GM19372 (cell line): ENCODE results near the gene RPL37.
"Not testable (repeated sequence)": the region's sequence is repeated elsewhere in the genome, so short reads cannot be mapped to it uniquely, and the experiment has no call there.

ENCODE experiments used
- ATAC-seq: cut with Tn5 transposase; IDR thresholded peaks from one replicate; pipeline ENCODE4 v1.9.1; 2021; ENCODE audit warnings: mild to moderate bottlenecking, low read depth, moderate library complexity; ENCODE audit not compliant: unreplicated experiment

RPL37 gene

DNA sequence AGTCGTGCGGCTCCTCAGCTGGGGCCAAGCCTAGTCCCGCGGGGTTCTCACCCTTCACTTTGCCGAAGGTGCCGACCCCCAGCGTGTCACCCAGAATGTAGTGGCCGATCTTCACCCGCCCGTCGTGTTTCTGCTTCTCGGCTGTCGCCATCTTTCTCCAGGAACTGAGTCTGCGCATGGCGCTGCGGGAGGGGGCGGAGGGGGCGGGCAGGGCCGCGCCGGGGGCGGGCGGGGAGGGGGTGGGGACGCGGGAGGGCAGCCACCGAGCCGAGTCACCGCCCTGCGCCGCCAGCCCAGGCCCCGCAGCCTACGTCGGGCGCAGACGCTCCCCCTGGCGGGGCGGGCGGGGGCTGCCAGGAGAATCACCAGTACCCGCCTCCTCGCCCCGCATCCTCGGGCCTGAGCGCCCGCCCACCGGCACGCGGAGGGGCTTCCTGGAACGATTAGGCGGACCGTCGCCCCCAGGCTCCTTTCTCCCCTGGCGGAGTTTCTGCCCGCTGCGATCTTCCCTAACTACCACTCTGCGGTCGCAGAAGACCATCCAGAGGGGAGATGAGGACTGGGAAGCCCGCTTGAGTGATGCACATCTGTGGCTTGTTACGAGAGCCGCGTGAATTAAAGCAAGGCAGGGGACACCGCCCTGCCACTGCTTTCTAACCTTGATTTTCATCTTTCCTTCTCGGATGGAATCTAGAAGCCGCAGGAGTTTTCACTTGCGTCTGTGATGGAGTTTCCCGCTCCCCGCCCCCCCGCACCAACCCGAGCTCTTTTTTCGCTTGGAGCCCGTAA lies 36.8 kb downstream of the RPL37 start, which contains the start of gene PRKAA1:
TSS of gene PRKAA1 (minus strand) at position 363 of the 789 bp plus-strand sequence. CDS start at position 178, 185 bp downstream.
- peak; percentile 94 for ATAC-seq

DNA sequence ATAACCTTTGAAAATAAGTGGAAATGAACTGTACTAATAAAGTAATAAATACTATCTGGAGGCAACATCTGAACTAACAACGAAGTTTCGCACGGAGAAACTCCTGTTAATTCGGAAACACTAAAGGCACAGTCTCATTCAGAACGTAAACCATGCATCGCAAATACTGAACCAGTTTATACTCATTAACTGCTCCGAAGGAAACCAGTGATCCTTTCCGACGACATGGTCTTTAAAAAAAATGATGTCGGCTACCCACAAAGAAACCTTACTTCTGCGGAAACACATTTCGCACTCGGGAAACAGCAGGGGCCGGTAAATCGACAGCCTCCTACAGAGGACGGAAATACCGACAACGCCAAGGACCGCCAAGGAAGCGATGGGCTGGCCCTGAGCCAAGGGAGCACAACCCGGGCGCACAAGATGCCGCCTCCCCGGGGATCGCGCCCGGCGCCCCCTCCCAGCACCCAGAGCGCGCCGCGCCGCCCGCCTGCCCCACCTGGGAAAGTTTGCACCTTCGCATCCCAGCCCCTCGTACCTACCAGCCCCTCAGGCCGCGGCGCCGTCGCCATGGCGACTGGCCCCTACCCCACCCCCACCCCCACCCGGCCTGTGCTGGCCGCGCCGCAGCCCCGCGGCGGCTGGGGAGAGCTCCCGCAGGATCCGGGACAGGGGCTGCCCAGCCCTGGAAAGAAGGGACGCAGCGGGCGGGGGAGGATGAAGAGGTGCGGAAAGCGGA lies 37.6 kb downstream of the RPL37 start:
- peak; percentile 33 for ATAC-seq

DNA sequence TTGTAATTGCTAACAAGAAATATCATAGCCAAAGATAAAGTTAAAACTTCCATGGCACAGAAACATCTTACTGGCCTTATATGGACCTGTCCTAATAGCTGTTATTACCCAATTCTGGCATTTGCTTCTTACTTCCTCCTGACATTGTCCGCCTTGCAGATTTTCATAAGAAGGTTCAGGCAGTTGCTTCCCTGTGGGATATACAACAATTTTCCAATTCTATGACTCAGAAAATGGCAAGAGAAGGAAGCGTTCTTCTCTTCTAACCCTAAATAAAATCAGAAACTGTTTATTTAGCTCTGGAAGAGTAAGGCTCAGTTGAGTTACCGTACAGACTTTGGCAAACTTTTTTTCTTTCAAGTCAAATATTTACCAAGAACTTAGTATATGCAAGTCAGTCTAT lies 38.5 kb downstream of the RPL37 start:
- ATAC-seq, result no peak

DNA sequence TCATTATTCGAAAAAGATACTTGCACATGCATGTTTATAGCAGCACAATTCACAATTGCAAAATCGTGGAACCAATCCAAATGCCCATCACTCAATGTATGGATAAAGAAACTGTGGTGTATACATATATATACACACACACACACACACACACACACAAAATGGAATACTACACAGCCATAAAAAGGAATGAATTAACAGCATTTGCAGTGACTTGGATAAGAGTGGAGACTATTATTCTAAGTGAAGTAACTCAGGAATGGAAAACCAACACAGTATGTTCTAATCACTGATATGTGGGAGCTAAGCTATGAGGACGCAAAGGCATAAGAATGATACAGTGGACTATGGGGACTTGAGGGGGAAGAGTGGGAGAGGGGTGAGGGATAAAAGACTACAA lies 40.1 kb downstream of the RPL37 start:
- not testable (repeated sequence) for ATAC-seq

DNA sequence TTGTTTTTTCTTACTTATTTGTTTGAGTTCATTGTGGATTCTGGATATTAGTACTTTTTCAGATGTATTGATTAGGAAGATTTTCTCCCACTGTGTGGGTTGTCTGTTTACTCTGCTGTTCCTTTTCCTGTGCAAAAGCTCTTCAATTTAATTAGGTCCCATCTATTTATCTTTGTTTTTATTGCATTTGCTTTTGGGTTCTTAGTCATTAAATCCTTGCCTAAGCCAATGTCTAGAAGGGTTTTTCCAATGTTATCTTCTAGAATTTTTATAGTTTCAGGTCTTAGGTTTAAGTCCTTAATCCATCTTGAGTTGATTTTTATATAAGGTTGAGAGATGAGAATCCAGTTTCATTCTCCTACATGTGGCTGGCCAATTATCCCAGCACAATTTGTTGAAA lies 40.7 kb downstream of the RPL37 start:
- ATAC-seq, result not testable (repeated sequence)

DNA sequence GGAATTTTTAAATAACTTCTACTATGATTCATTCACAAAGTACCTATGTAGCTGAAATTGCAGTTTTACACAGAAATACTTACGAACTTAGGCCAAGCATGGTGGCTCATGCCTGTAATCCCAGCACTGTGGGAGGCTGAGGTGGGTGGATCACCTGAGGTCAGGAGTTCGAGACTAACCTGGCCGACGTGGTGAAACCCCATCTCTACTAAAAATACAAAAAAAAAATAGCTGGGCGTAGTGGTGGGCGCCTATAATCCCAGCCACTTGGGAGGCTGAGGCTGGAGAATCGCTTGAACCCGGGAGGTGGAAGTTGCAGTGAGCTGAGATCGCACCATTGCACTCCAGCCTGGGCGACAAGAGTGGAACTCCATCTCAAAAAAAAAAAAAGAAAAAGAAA lies 42.3 kb downstream of the RPL37 start:
- not testable (repeated sequence) for ATAC-seq

DNA sequence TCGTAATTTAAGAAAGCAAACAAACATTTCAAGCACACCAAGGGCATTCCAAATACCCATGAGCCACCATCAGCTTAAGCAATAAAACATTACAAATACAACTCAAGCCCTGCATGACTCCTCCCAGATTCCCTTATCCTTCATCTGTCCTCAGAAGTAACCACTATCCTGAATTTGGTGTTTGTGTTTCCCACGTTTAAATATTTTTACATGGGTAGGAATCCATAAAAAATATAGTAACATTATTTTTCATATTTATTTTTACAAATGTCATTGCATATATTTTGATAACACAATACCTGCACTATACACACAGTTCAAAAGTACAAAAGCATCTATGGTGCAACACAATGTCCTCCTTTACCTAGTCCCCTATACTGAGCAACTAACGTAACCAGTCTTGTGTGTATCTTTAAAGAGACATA lies 43.3 kb downstream of the RPL37 start:
- ATAC-seq, result no peak

DNA sequence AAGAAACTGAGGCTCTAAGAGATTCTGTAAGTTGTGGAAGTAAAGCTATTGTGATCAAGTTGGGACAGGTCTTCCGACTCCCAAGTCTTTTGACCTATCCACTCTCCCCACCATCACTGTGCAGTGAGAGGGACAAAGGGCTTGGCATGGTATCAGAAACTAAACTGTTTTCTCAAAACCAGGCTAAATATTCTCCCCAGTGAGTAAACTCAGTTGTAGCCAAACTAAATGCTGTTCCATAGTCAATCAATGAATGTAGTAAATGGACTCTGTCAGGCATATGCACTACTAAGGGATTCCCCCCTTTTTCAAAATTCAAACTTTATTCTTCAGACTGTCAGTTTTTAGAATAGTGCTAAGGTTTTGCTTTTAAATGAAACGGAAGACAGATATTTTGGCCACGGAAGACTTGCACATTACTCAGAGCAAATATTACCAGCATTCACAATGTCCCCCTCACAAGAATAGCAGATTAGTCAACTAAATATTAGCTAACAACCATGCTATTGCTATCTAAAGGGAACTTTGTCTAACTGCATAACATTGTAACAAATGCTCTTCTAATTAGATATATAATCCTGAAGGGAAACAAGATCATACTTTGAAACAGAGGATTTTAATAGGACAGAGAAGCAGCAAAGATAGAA lies 44.0 kb downstream of the RPL37 start:
- ATAC-seq, result no peak

DNA sequence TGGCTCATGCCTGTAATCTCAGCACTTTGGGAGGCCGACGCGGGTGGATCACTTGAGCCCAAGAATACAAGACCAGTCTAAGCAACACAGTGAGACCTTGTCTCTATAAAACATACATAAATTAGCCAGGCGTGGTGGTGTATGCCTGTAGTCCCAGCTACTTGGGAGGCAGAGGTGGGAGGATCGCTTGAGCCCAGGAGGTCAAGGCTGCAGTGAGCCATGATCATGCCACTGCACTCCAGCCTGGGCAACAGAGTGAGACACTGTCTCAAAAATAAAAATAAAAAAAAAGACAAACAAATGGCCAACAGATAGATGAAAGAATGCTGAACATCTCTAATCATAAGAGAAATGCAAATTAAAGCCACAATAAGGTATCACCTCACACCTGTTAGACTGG lies 46.1 kb downstream of the RPL37 start:
- not testable (repeated sequence) for ATAC-seq

DNA sequence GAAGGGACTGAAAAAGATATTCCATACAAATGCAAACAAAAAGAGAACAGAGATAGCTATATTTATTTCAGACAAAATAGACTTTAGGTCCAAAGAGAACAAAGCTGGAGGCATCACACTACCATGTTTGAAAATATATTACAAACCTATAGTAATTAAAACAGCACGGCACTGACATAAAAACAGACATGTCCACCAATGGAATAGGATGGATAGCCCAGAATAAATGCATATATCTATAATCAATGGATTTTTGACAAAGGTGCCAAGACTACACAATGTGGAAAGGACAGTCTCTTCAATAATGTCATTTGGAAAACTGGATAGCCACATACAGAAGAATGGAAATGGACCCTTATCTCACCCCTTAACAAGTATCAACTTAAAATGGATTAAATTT lies 47.0 kb downstream of the RPL37 start:
- ATAC-seq, result no peak

DNA sequence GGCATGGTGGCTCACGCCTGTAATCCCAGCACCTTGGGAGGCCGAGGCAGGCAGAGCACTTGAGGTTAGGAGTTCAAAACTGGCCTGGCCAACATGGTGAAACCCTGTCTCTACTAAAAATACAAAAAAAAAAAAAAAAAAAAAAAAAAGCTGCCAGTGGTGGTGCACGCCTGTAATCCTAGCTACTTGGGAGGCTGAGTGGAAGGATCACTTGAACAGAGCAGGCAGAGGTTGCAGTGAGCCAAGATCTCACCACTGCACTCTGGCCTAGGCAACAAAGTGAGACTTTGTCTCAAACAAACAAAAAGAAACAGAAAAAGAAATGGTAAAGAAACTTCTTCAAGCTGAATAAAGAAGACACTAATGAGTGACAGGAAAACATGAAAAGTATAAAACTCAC lies 48.4 kb downstream of the RPL37 start:
- not testable (repeated sequence) for ATAC-seq

DNA sequence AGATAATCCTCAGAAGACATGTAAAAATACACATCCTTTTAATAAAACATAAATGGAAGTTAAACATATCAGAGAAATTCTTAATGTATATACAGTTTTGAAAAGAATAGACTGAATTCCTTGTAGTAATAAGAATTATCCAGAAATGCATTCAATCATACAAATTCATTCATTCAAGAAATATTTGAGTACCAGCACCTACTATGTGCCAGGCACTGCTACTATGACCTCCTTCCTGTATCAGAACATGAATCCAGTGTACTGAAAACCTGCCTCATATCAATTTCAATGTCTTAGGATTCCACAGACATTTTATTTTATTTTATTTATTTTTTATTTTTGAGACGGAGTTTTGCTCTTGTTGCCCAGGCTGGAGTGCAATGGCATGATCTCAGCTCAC lies 50.1 kb downstream of the RPL37 start:
- no peak for ATAC-seq

DNA sequence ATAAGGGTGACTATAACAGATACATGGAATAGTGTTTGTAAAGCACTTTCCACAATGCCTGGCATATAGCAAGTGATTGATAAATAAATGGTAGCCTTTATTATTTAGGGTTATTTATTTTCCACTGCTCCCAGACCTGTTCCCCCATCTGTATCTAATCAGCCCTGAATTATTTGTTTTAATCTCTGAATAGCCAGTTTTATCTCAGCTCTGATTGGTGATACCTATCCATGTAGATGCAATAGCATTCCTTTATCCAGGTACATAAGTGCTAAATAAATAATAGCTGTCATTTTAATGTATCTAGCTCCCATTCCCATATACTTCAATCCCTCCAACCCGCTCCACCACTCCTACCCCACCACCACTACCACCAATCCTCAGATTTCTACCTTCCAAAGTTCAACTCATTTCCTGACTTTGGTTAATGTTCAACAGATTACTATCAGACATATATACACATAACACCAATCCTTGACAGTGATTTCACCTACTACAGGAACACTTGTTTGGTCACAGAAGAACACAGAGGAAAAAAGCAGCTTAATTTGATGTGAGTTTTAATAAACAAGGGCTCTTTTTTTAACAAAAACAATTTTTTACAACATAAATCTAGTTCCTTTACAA lies 50.9 kb downstream of the RPL37 start:
- no peak for ATAC-seq

DNA sequence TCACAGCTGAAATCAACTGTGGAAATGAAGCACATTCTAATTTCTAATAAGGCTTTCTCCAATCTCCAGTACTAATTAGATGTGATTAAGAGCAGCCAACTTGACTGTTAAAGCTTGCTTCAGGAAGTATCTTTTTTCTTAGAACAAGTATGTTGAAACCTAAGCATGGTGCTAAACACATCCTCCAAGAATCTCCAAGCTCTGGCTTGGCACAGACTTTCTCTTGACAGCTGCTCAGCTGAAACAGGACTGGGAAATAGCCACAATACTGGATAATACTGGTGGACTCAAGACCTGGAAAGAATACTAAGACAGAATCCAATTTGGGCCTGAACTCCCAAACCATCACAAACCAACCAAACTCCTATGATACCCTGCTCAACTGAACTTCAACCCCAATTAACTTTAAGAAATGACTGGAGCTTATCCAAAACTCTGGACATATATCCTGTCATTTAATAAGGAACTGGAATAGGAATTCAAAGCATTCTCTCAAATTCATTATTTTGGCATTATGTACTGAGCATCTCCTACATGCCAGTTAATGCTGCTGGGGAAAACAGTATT lies 53.1 kb downstream of the RPL37 start:
- ATAC-seq, result no peak

DNA sequence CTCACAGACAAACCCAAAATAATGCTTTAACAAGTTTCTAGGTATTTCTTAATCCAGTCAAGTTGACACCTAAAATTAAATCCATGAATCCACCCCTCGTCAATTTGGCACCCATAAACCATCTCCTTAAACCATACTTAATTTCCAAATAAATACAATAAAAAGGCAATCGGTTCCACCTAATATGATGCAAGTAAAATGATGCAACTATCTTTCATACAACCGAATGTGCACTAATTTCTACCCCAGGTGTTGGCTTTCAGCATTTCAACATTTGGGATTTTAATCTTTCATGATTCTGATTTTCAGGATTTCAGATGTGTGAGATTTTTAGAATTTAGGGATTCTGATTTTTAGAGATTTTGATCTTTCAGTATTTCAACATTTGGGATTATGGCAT lies 54.2 kb downstream of the RPL37 start:
- ATAC-seq, result no peak

DNA sequence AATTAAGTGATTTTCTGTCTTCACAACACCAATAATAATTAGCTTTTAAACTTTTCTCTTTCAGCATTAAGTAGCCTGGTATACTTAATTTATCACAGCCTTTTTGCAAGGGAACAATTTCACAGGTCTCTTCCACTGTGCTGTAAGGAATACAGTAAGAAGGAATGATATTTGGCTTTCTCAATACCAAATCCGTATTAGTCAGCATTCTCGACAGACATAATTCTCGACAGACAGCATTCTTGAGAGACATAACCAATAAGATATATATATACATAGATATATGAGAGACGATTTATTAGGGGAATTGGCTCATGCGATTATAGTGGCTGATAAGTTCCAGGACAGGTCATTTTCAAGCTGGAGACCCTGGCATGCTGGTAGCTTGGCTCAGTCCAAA lies 54.8 kb downstream of the RPL37 start:
- ATAC-seq, result no peak

DNA sequence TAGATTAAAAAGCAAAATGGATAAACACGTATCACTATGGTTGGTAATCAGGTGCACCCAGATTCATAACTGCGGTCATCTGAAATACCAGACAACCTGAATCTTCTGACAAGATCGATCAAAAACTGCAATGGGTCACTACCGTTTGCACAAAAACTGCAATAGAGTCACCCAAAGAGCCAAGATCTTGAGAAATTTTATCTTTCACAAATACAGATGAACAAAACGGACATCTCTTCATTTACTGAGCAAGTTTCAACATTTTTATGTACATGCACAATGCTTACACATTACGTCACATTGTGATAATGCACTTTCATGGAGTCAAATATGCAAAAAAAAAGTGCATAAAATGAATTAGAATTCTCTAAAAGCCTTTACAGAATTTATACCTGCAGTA lies 55.5 kb downstream of the RPL37 start:
- no peak for ATAC-seq

DNA sequence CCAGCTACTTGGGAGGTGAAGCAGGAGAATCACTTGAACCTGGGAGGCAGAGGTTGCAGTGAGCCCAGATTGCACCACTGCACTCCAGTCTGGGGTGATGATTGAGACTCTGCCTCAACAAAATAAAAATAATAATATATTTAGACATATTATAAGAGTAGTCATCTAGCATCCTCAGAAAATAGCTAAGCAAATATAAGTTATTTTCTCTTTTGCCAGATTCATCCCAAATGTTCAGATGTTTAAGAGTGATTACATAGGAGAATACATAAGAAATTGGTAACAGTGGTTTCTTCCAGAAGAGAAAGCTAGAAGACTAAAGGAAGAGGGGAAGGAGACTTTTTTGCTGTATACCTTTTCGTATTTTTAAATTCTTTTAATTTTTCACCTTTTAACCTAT lies 56.9 kb downstream of the RPL37 start:
- ATAC-seq, result no peak

DNA sequence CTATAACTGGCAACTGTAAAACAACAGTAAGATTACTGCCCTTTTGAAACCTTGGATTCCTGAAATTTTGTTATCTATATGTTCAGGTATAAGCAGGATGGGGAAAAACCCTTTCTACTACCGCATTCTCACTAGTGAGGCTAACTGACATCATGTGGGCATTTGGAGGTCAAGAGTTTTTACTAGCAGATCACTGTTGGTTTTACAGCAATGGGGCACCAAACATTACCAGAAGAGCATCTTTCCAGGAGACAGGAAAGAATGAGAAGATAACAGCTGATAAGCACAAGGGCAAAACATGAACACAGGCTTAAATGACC lies 58.4 kb downstream of the RPL37 start:
- no peak for ATAC-seq

DNA sequence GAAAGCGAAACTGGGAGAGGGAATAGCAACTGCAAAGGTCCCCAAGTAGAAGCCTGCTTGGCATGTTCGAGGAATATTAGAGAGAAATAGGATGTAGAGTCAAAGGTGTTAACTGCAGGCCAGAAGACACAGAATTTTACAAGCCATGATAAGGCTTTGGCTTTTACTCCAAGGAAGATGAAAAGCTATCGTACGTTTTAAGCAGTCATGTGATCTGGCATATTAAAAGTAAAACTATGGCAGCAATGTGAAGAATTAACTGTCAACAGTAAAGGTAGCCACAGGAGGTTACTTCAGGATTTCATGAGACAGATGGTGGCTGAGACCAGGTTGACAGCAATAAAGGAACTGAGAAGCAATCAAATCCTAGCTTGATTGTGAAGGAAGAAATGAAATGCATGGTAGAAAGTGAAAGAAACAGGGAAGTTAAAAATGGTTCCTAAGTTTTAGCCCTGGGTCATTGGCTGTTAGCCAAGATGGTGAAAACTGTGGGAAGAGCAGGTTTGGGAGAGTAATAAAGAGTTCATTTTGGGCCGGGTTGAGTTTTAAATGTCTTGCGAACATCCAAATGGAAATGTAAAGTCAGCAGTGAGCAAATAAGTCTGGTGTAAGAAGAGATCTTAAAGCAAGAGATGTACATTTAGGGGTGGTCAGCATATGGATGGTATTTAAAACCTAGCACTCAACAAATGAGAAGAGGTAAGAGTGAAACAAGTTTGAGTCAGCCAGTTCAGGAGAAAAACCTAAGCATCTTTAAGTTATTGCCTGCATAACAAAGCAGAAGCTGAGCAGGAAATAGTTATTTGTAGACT lies 59.0 kb downstream of the RPL37 start:
- no peak for ATAC-seq
